Esophagus muscularis mucosa (tissue), 4 donors: ENCODE results near the gene MYO6.

ENCODE experiments used
- EP300 ChIP-seq: sonication (generic); formaldehyde crosslinking; IDR thresholded peaks from one replicate; pipeline ENCODE4 v1.6.1; 2017; ENCODE audit warnings: antibody characterized with exemption
- POLR2A ChIP-seq: fragments of 450-650 bp; IDR thresholded peaks from one replicate; pipeline ENCODE4 v1.6.1; 2017; ENCODE audit warnings: antibody characterized with exemption, moderate library complexity, mild to moderate bottlenecking, low read depth
- POLR2AphosphoS5 ChIP-seq, 2 donors: sonication (generic); formaldehyde crosslinking; IDR thresholded peaks; one replicate each; pipeline ENCODE4 v1.6.1; 2017; ENCODE audit warnings: antibody characterized with exemption in 2 of 2
- TF ChIP-seq, protein P1 (sequence below), 3 experiments: fragments of 200-600 bp in 2 of 3; fragments of 450-650 bp in 1 of 3; sonication (generic) in 2 of 3; IDR thresholded peaks; one replicate each; pipeline ENCODE4 v1.5.1; 2017 to 2019; ENCODE audit warnings: antibody characterized with exemption in 3 of 3, mild to moderate bottlenecking in 2 of 3, moderate library complexity in 1 of 3

DNA sequence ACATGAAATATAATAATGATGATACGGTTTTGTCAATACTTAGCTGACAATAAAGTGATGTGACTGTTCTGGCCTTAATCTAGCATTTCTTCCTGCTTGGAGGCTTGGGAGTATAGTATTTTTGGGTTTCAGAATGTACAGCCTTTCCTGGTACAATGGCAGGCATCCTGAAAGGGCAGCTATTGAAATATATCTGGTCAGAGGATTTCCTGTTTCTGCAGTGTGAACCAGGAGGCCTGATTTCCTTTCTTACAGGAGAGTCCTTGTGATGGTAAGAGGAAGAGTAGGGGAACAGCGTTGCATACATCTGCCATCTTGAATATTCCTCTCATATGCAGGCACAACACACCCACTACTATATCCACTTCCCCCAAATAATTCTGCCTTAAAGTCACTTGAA, 93.7 kb downstream of the MYO6 start:
- no peak for TF ChIP-seq EP300
- TF ChIP-seq, protein P1, sequence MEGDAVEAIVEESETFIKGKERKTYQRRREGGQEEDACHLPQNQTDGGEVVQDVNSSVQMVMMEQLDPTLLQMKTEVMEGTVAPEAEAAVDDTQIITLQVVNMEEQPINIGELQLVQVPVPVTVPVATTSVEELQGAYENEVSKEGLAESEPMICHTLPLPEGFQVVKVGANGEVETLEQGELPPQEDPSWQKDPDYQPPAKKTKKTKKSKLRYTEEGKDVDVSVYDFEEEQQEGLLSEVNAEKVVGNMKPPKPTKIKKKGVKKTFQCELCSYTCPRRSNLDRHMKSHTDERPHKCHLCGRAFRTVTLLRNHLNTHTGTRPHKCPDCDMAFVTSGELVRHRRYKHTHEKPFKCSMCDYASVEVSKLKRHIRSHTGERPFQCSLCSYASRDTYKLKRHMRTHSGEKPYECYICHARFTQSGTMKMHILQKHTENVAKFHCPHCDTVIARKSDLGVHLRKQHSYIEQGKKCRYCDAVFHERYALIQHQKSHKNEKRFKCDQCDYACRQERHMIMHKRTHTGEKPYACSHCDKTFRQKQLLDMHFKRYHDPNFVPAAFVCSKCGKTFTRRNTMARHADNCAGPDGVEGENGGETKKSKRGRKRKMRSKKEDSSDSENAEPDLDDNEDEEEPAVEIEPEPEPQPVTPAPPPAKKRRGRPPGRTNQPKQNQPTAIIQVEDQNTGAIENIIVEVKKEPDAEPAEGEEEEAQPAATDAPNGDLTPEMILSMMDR (IDR thresholded peaks at IDR 0.05): no peak
- no peak for TF ChIP-seq POLR2A
- TF ChIP-seq POLR2AphosphoS5 (IDR thresholded peaks at IDR 0.05): no peak
